ENCODE data around the gene EHD2.

The EHD2 gene

GRCh38 chr19:47687906-47688305, 25.3 kb upstream of the EHD2 start:
- in situ Hi-C loops (cut with HindIII; ENCODE audit: low sequenced_read_pairs) = no loop called here
- no peak for DNase-seq (ENCODE audit: low read depth, low spot score)
- no peak overlapping the region for H3K4me3 ChIP-seq (ENCODE audit: low read depth, low read length)
- TF ChIP-seq CTCF (IDR thresholded peaks at IDR 0.05; ENCODE audit: low read depth, low read length) = no peak

- in situ Hi-C loops (cut with HindIII; ENCODE audit: low sequenced_read_pairs) = no loop called here
Measured at GRCh38 chr19:47691090-47691489, 22.1 kb upstream of the EHD2 start.

GRCh38 chr19:47691782-47692181, 21.4 kb upstream of the EHD2 start:
- no peak overlapping the region for H3K4me3 ChIP-seq (ENCODE audit: low read depth, low read length)
- in situ Hi-C loops (cut with HindIII; ENCODE audit: low sequenced_read_pairs) = no loop called here
- no peak for DNase-seq (ENCODE audit: low read depth, low spot score)
- no peak for TF ChIP-seq CTCF (IDR thresholded peaks at IDR 0.05; ENCODE audit: low read depth, low read length)

More at GRCh38 chr19:47691090-47691489, 22.1 kb upstream of the EHD2 start:
- no peak overlapping the region for H3K4me3 ChIP-seq (ENCODE audit: low read depth, low read length)
- no peak for TF ChIP-seq CTCF (IDR thresholded peaks at IDR 0.05; ENCODE audit: low read depth, low read length)
- no peak for DNase-seq (ENCODE audit: low read depth, low spot score)

- H3K4me3 ChIP-seq (ENCODE audit: low read depth, low read length) = no peak overlapping the region
- DNase-seq (ENCODE audit: low read depth, low spot score) = no peak
- in situ Hi-C loops (cut with HindIII; ENCODE audit: low sequenced_read_pairs) = no loop called here
Measured at GRCh38 chr19:47693489-47693888, 19.7 kb upstream of the EHD2 start.

GRCh38 chr19:47693903-47694302, 19.3 kb upstream of the EHD2 start:
- DNase-seq (ENCODE audit: low read depth, low spot score) = no peak
- no peak for TF ChIP-seq CTCF (IDR thresholded peaks at IDR 0.05; ENCODE audit: low read depth, low read length)
- in situ Hi-C loops (cut with HindIII; ENCODE audit: low sequenced_read_pairs) = no loop called here
- no peak overlapping the region for H3K4me3 ChIP-seq (ENCODE audit: low read depth, low read length)

More at GRCh38 chr19:47693489-47693888, 19.7 kb upstream of the EHD2 start:
- peak; percentile 7 for TF ChIP-seq CTCF (IDR thresholded peaks at IDR 0.05; ENCODE audit: low read depth, low read length)

GRCh38 chr19:47694466-47695273, 18.6 kb upstream of the EHD2 start:
- TF ChIP-seq CTCF (IDR thresholded peaks at IDR 0.05; ENCODE audit: low read depth, low read length) = no peak
- in situ Hi-C loops (cut with HindIII; ENCODE audit: low sequenced_read_pairs) = no loop called here
- DNase-seq (ENCODE audit: low read depth, low spot score) = no peak
- H3K4me3 ChIP-seq (ENCODE audit: low read depth, low read length) = no peak overlapping the region
